ENCODE data around the gene SRRM1. TPM values are rescaled to one million over a fixed set of nuclear protein-coding genes. Genes with fewer than 3 reads are reported as not detected.

Gene SRRM1
- total and polyA plus RNA-seq, 7 experiments from 2014 or later: 173 to 342 (median 246) TPM

GRCh38 chr1:24605534-24606295, 37.4 kb upstream of the SRRM1 start:
- Mint-ChIP-seq H3K36me3 (no peaks in the 10 kb centered on the region), H3K4me1 (peaks cover 0 to 2% (median 0%) of the 10 kb centered on the region in 7 donors), H3K9me3 (no peaks in the 10 kb centered on the region), H3K4me3 (no peak overlapping the region), H3K27me3 (peaks cover 0 to 28% (median 0%) of the 10 kb centered on the region in 5 donors), H3K27ac (no peak overlapping the region)
- no peaks in the 10 kb centered on the region for H3K27me3 ChIP-seq (ENCODE audit: control insufficient read depth in 2 of 2, insufficient read depth in 2 of 2, low read length in 2 of 2)
- no peaks in the 10 kb centered on the region for H3K36me3 ChIP-seq (ENCODE audit: control insufficient read depth in 2 of 3, insufficient read depth in 3 of 3, low read length in 3 of 3)
- DNase-seq (no peak), ATAC-seq (no peak)
- H3K27ac ChIP-seq (ENCODE audit: low read depth, low read length): no peak overlapping the region
- intact Hi-C loops (cut with micrococcal nuclease): no loop called here
- H3K9me3 ChIP-seq (ENCODE audit: control insufficient read depth in 2 of 3, low read length in 3 of 3): no peaks in the 10 kb centered on the region
- H3K4me1 ChIP-seq (ENCODE audit: control insufficient read depth in 2 of 2, insufficient read depth in 2 of 2, low read length in 2 of 2): no peaks in the 10 kb centered on the region
- H3K4me3 ChIP-seq (ENCODE audit: low read length): no peak overlapping the region
- ChIA-PET POLR2A (interaction anchor here (0.6 kb wide), 1 partner anchor 307 kb away, joined by 3 read pairs; no protein-coding TSS in a partner anchor), CTCF (no interaction called here)

- DNase-seq (no peak), ATAC-seq (no peak)
- POLR2A ChIA-PET: no interaction called here
- peaks cover 0 to 33% (median 0%) of the 10 kb centered on the region in 5 donors for H3K27me3 Mint-ChIP-seq
- no peaks in the 10 kb centered on the region for H3K36me3 ChIP-seq (ENCODE audit: control insufficient read depth in 2 of 3, insufficient read depth in 3 of 3, low read length in 3 of 3)
- H3K27me3 ChIP-seq (ENCODE audit: control insufficient read depth in 2 of 2, insufficient read depth in 2 of 2, low read length in 2 of 2): no peaks in the 10 kb centered on the region
- H3K27ac Mint-ChIP-seq: no peak overlapping the region
- no peaks in the 10 kb centered on the region for H3K4me1 ChIP-seq (ENCODE audit: control insufficient read depth in 2 of 2, insufficient read depth in 2 of 2, low read length in 2 of 2)
- no peak overlapping the region for H3K4me3 Mint-ChIP-seq
- no peak overlapping the region for H3K27ac ChIP-seq (ENCODE audit: low read depth, low read length)
- H3K9me3 Mint-ChIP-seq: no peaks in the 10 kb centered on the region
- no peak overlapping the region for H3K4me3 ChIP-seq (ENCODE audit: low read length)
- H3K36me3 Mint-ChIP-seq: no peaks in the 10 kb centered on the region
- CTCF ChIA-PET: no interaction called here
- H3K4me1 Mint-ChIP-seq: peaks cover 0 to 2% (median 0%) of the 10 kb centered on the region in 7 donors
- intact Hi-C loops (cut with micrococcal nuclease): no loop called here
- H3K9me3 ChIP-seq (ENCODE audit: control insufficient read depth in 2 of 3, low read length in 3 of 3): no peaks in the 10 kb centered on the region
Measured at GRCh38 chr1:24606296-24606605, 36.9 kb upstream of the SRRM1 start.

- Mint-ChIP-seq H3K4me1 (peaks cover 0 to 2% (median 0%) of the 10 kb centered on the region in 7 donors), H3K27ac (no peak overlapping the region), H3K4me3 (no peak overlapping the region), H3K36me3 (no peaks in the 10 kb centered on the region), H3K9me3 (no peaks in the 10 kb centered on the region), H3K27me3 (peaks cover 0 to 37% (median 0%) of the 10 kb centered on the region in 5 donors)
- no peak for ATAC-seq
- H3K27me3 ChIP-seq (ENCODE audit: control insufficient read depth in 2 of 2, insufficient read depth in 2 of 2, low read length in 2 of 2): no peaks in the 10 kb centered on the region
- ChIA-PET CTCF (no interaction called here), POLR2A (no interaction called here)
- H3K36me3 ChIP-seq (ENCODE audit: control insufficient read depth in 2 of 3, insufficient read depth in 3 of 3, low read length in 3 of 3): no peaks in the 10 kb centered on the region
- no peaks in the 10 kb centered on the region for H3K9me3 ChIP-seq (ENCODE audit: control insufficient read depth in 2 of 3, low read length in 3 of 3)
- H3K4me3 ChIP-seq (ENCODE audit: low read length): no peak overlapping the region
- no peak overlapping the region for H3K27ac ChIP-seq (ENCODE audit: low read depth, low read length)
- intact Hi-C loops (cut with micrococcal nuclease): no loop called here
- no peaks in the 10 kb centered on the region for H3K4me1 ChIP-seq (ENCODE audit: control insufficient read depth in 2 of 2, insufficient read depth in 2 of 2, low read length in 2 of 2)
- no peak for DNase-seq
Measured at GRCh38 chr1:24606621-24607020, 36.5 kb upstream of the SRRM1 start.

GRCh38 chr1:24609949-24610517, 33.1 kb upstream of the SRRM1 start:
- no peak overlapping the region for H3K27ac ChIP-seq (ENCODE audit: low read depth, low read length)
- Mint-ChIP-seq H3K36me3 (no peaks in the 10 kb centered on the region), H3K27me3 (peaks cover 0 to 51% (median 0%) of the 10 kb centered on the region in 5 donors), H3K9me3 (no peaks in the 10 kb centered on the region), H3K4me1 (no peaks in the 10 kb centered on the region), H3K27ac (no peak overlapping the region), H3K4me3 (no peak overlapping the region)
- H3K4me1 ChIP-seq (ENCODE audit: control insufficient read depth in 2 of 2, insufficient read depth in 2 of 2, low read length in 2 of 2): no peaks in the 10 kb centered on the region
- H3K27me3 ChIP-seq (ENCODE audit: control insufficient read depth in 2 of 2, insufficient read depth in 2 of 2, low read length in 2 of 2): no peaks in the 10 kb centered on the region
- no peaks in the 10 kb centered on the region for H3K9me3 ChIP-seq (ENCODE audit: control insufficient read depth in 2 of 3, low read length in 3 of 3)
- no peak overlapping the region for H3K4me3 ChIP-seq (ENCODE audit: low read length)
- intact Hi-C loops (cut with micrococcal nuclease): no loop called here
- ChIA-PET CTCF (interaction anchor here (0.5 kb wide), 1 partner anchor 19 kb away, joined by 3 read pairs; no protein-coding TSS in a partner anchor), POLR2A (no interaction called here)
- no peak for DNase-seq
- no peak for ATAC-seq
- H3K36me3 ChIP-seq (ENCODE audit: control insufficient read depth in 2 of 3, insufficient read depth in 3 of 3, low read length in 3 of 3): no peaks in the 10 kb centered on the region

GRCh38 chr1:24619376-24619775, 23.7 kb upstream of the SRRM1 start:
- H3K4me1 ChIP-seq (ENCODE audit: control insufficient read depth in 2 of 2, insufficient read depth in 2 of 2, low read length in 2 of 2): no peaks in the 10 kb centered on the region
- H3K4me3 ChIP-seq (ENCODE audit: low read length): no peak overlapping the region
- no peaks in the 10 kb centered on the region for H3K9me3 ChIP-seq (ENCODE audit: control insufficient read depth in 2 of 3, low read length in 3 of 3)
- no peak for ATAC-seq
- no peaks in the 10 kb centered on the region for H3K36me3 ChIP-seq (ENCODE audit: control insufficient read depth in 2 of 3, insufficient read depth in 3 of 3, low read length in 3 of 3)
- H3K27ac ChIP-seq (ENCODE audit: low read depth, low read length): no peak overlapping the region
- no peak for DNase-seq
- Mint-ChIP-seq H3K36me3 (no peaks in the 10 kb centered on the region), H3K4me3 (no peak overlapping the region), H3K27me3 (peaks cover 0 to 60% (median 13%) of the 10 kb centered on the region in 5 donors), H3K9me3 (peaks cover 0 to 2% (median 0%) of the 10 kb centered on the region in 11 donors), H3K27ac (no peak overlapping the region), H3K4me1 (no peaks in the 10 kb centered on the region)
- intact Hi-C loops (cut with micrococcal nuclease): no loop called here
- ChIA-PET POLR2A (no interaction called here), CTCF (no interaction called here)
- no peaks in the 10 kb centered on the region for H3K27me3 ChIP-seq (ENCODE audit: control insufficient read depth in 2 of 2, insufficient read depth in 2 of 2, low read length in 2 of 2)

- ChIA-PET CTCF (interaction anchor here (0.6 kb wide), 1 partner anchor 14 kb away, joined by 4 read pairs; no protein-coding TSS in a partner anchor), POLR2A (no interaction called here)
- peaks cover 0 to 5% (median 0%) of the 10 kb centered on the region in 11 donors for H3K9me3 Mint-ChIP-seq
- no peaks in the 10 kb centered on the region for H3K36me3 ChIP-seq (ENCODE audit: control insufficient read depth in 2 of 3, insufficient read depth in 3 of 3, low read length in 3 of 3)
- H3K27me3 ChIP-seq (ENCODE audit: control insufficient read depth in 2 of 2, insufficient read depth in 2 of 2, low read length in 2 of 2): no peaks in the 10 kb centered on the region
- H3K9me3 ChIP-seq (ENCODE audit: control insufficient read depth in 2 of 3, low read length in 3 of 3): no peaks in the 10 kb centered on the region
- intact Hi-C loops (cut with micrococcal nuclease): no loop called here
- H3K27me3 Mint-ChIP-seq: peaks cover 0 to 55% (median 13%) of the 10 kb centered on the region in 5 donors
- no peak for ATAC-seq
- H3K27ac Mint-ChIP-seq: no peak overlapping the region
- no peaks in the 10 kb centered on the region for H3K4me1 ChIP-seq (ENCODE audit: control insufficient read depth in 2 of 2, insufficient read depth in 2 of 2, low read length in 2 of 2)
- DNase-seq: no peak
- no peaks in the 10 kb centered on the region for H3K4me1 Mint-ChIP-seq
- H3K4me3 Mint-ChIP-seq: no peak overlapping the region
- H3K36me3 Mint-ChIP-seq: no peaks in the 10 kb centered on the region
- no peak overlapping the region for H3K4me3 ChIP-seq (ENCODE audit: low read length)
- no peak overlapping the region for H3K27ac ChIP-seq (ENCODE audit: low read depth, low read length)
Measured at GRCh38 chr1:24620678-24621077, 22.4 kb upstream of the SRRM1 start.

GRCh38 chr1:24621121-24621520, 22.0 kb upstream of the SRRM1 start:
- no peak overlapping the region for H3K4me3 ChIP-seq (ENCODE audit: low read length)
- no peak overlapping the region for H3K27ac ChIP-seq (ENCODE audit: low read depth, low read length)
- H3K4me1 Mint-ChIP-seq: no peaks in the 10 kb centered on the region
- peaks cover 0 to 52% (median 13%) of the 10 kb centered on the region in 5 donors for H3K27me3 Mint-ChIP-seq
- peaks cover 0 to 5% (median 0%) of the 10 kb centered on the region in 11 donors for H3K9me3 Mint-ChIP-seq
- ATAC-seq (no peak), DNase-seq (no peak)
- no peaks in the 10 kb centered on the region for H3K9me3 ChIP-seq (ENCODE audit: control insufficient read depth in 2 of 3, low read length in 3 of 3)
- POLR2A ChIA-PET: no interaction called here
- no peaks in the 10 kb centered on the region for H3K36me3 ChIP-seq (ENCODE audit: control insufficient read depth in 2 of 3, insufficient read depth in 3 of 3, low read length in 3 of 3)
- H3K27ac Mint-ChIP-seq: no peak overlapping the region
- no peaks in the 10 kb centered on the region for H3K27me3 ChIP-seq (ENCODE audit: control insufficient read depth in 2 of 2, insufficient read depth in 2 of 2, low read length in 2 of 2)
- H3K4me3 Mint-ChIP-seq: no peak overlapping the region
- CTCF ChIA-PET: interaction anchor here (0.6 kb wide), 1 partner anchor 14 kb away, joined by 4 read pairs; no protein-coding TSS in a partner anchor
- intact Hi-C loops (cut with micrococcal nuclease): no loop called here
- H3K4me1 ChIP-seq (ENCODE audit: control insufficient read depth in 2 of 2, insufficient read depth in 2 of 2, low read length in 2 of 2): no peaks in the 10 kb centered on the region
- no peaks in the 10 kb centered on the region for H3K36me3 Mint-ChIP-seq
